GM21360 (cell line): Measurements from ENCODE around the gene CDC20B.
"Not testable (repeated sequence)": the region's sequence is repeated elsewhere in the genome, so short reads cannot be mapped to it uniquely, and the experiment has no call there.

Source experiments
- ATAC-seq: cut with Tn5 transposase; IDR thresholded peaks from one replicate; pipeline ENCODE4 v1.9.1; 2021; ENCODE audit warnings: mild to moderate bottlenecking, moderate library complexity; ENCODE audit not compliant: unreplicated experiment

The CDC20B gene

GRCh38 chr5:55160493-55161209 lies 12.3 kb downstream of the CDC20B start:
- ATAC-seq = no peak

- no peak for ATAC-seq
These were observed 13.0 kb downstream of the CDC20B start, which contains the start of gene GPX8 for GRCh38 chr5:55159763-55160492. Gene GPX8, plus strand, starts transcription at chr5:55160171. Its CDS starts 22 bp downstream, at chr5:55160193.

GRCh38 chr5:55154873-55155272 lies 18.1 kb downstream of the CDC20B start:
- no peak for ATAC-seq

GRCh38 chr5:55151923-55152842 lies 20.8 kb downstream of the CDC20B start:
- no peak for ATAC-seq

GRCh38 chr5:55149308-55149795 lies 23.6 kb downstream of the CDC20B start:
- no peak for ATAC-seq

GRCh38 chr5:55146543-55147151 lies 26.3 kb downstream of the CDC20B start:
- peak; percentile 84 for ATAC-seq

GRCh38 chr5:55146080-55146479 lies 26.9 kb downstream of the CDC20B start:
- ATAC-seq = no peak

- no peak for ATAC-seq
These were observed 29.4 kb downstream of the CDC20B start for GRCh38 chr5:55143624-55144023.

- ATAC-seq = no peak
These were observed 30.9 kb downstream of the CDC20B start for GRCh38 chr5:55141945-55142690.

GRCh38 chr5:55140908-55141665 lies 31.9 kb downstream of the CDC20B start:
- ATAC-seq = no peak

GRCh38 chr5:55136521-55136920 lies 36.5 kb downstream of the CDC20B start:
- no peak for ATAC-seq

GRCh38 chr5:55134053-55134722 lies 38.8 kb downstream of the CDC20B start:
- no peak for ATAC-seq

GRCh38 chr5:55123365-55123764 lies 49.6 kb downstream of the CDC20B start:
- ATAC-seq = no peak

GRCh38 chr5:55114061-55114460 lies 58.9 kb downstream of the CDC20B start:
- ATAC-seq = no peak

- ATAC-seq = no peak
These were observed 59.6 kb downstream of the CDC20B start for GRCh38 chr5:55113327-55113726.

GRCh38 chr5:55110217-55110616 lies 62.8 kb downstream of the CDC20B start:
- ATAC-seq = no peak

GRCh38 chr5:55108661-55109060 lies 64.3 kb downstream of the CDC20B start:
- no peak for ATAC-seq

GRCh38 chr5:55105976-55106375 lies 67.0 kb downstream of the CDC20B start:
- ATAC-seq = not testable (repeated sequence)
